Astrocyte of the cerebellum (primary cell): ENCODE data around the gene LTB4R.
A peak's percentile ranks its signal among the peaks of the same experiment; 100 is the strongest.

Source experiments
- DNase-seq: peaks from one replicate; pipeline ENCODE4 v3.0.0-alpha.2; 2011; ENCODE audit warnings: low read depth
- H3K4me3 ChIP-seq: 2 replicates; pipeline ENCODE4 v1.5.1; 2011; ENCODE audit warnings: mild to moderate bottlenecking, low read depth, low read length, moderate library complexity
- in situ Hi-C: cut with HindIII; loops from 2 replicates; pipeline ENCODE4 v1.10.0; 2017; ENCODE audit warnings: low sequenced_read_pairs
- TF ChIP-seq, protein P1 (sequence below): IDR thresholded peaks from 2 replicates; pipeline ENCODE4 v1.5.1; 2012; ENCODE audit warnings: low read length, low read depth, moderate library complexity, mild to moderate bottlenecking; ENCODE audit errors: missing control alignments

LTB4R gene

DNA sequence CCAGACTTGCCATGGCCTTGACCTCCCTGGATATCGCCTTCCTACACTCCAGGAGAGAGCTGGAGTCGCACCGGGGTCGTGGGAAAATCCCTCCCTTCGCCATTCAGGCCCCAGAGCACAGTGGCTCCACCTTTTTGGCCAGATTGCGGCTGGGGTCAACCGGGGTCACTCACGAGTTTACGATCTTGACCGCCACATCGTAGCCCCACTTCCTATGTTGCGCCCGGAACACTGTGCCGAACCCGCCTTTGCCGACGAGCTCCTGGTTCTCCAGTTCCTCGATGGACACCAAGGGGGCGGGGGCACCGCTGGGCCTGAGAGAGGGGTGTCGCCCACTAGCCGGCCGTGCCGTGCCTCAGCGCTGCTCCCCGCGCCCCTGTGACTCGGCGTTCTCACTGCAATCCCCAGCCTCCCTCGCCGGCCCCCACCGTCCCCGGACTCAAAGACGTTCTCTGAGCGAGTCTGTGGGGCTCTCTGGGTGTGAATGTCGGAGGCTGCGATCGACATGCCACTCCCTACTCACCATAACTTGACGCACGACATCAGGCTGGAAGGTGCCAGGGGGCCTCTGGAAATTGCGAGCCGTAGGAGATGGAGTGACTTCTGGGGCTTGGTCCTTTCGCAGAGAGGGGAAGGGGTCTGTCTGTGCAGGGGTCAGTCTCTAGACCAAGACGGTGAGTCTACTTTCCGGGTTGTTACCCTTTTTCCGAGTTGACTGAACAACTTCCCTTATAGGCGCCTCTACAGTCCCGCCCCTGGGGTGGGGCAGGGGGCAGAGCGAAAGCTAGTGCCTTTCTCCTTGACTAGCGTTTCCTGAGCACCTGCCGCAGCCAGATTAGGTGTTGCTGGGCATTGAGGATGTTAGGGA, 28.2 kb downstream of the LTB4R start, which contains the start of gene RIPK3:
RIPK3 (minus strand) TSS at position 708 of the 868 bp plus-strand sequence; CDS start at position 543, 165 bp downstream.
- in situ Hi-C loops: no loop called here
- DNase-seq: no peak
- TF ChIP-seq, protein P1, sequence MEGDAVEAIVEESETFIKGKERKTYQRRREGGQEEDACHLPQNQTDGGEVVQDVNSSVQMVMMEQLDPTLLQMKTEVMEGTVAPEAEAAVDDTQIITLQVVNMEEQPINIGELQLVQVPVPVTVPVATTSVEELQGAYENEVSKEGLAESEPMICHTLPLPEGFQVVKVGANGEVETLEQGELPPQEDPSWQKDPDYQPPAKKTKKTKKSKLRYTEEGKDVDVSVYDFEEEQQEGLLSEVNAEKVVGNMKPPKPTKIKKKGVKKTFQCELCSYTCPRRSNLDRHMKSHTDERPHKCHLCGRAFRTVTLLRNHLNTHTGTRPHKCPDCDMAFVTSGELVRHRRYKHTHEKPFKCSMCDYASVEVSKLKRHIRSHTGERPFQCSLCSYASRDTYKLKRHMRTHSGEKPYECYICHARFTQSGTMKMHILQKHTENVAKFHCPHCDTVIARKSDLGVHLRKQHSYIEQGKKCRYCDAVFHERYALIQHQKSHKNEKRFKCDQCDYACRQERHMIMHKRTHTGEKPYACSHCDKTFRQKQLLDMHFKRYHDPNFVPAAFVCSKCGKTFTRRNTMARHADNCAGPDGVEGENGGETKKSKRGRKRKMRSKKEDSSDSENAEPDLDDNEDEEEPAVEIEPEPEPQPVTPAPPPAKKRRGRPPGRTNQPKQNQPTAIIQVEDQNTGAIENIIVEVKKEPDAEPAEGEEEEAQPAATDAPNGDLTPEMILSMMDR: no peak
- peak within 1 kb of the TSS; percentile 9 for H3K4me3 ChIP-seq

DNA sequence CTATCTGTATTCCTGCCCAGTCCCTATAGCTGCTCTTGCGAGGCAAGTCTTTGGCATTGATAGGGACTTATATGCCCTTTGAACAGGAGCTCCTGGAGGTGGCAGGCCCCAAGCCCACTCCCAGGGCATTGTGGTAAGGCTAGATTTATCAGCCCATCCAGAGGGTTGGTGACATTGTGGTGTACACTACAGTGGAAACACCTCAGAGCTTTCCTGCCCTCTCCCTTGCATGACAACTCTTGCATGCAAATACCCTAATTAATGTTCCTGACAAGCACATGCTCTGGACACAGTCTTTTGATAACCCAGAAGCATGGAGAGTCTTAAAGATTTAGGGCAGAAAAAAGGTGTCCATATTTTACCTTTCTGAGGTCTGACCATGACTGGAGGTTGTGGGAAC, 29.3 kb downstream of the LTB4R start:
- no peak overlapping the region for H3K4me3 ChIP-seq
- TF ChIP-seq, protein P1: no peak
- no peak for DNase-seq
- in situ Hi-C loops: no loop called here

DNA sequence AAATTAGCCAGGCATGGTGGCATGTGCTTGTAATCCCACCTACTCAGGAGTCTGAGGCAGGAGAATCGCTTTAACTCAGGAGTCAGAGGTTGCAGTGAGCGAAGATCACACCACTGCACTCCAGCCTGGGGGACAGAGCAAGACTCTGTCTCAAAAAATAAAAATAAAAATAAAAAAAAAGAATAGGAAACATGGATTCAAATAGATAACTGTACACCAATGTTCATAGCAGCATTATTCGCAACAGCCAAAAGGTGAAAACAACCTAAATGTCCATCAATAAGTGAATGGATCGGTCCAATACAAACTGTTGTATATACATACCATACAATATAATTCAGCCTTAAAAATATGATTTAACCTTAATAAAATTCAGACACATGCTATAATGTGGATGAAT, 31.6 kb downstream of the LTB4R start:
- DNase-seq: no peak
- in situ Hi-C loops: no loop called here
- TF ChIP-seq, protein P1: no peak
- no peak overlapping the region for H3K4me3 ChIP-seq

DNA sequence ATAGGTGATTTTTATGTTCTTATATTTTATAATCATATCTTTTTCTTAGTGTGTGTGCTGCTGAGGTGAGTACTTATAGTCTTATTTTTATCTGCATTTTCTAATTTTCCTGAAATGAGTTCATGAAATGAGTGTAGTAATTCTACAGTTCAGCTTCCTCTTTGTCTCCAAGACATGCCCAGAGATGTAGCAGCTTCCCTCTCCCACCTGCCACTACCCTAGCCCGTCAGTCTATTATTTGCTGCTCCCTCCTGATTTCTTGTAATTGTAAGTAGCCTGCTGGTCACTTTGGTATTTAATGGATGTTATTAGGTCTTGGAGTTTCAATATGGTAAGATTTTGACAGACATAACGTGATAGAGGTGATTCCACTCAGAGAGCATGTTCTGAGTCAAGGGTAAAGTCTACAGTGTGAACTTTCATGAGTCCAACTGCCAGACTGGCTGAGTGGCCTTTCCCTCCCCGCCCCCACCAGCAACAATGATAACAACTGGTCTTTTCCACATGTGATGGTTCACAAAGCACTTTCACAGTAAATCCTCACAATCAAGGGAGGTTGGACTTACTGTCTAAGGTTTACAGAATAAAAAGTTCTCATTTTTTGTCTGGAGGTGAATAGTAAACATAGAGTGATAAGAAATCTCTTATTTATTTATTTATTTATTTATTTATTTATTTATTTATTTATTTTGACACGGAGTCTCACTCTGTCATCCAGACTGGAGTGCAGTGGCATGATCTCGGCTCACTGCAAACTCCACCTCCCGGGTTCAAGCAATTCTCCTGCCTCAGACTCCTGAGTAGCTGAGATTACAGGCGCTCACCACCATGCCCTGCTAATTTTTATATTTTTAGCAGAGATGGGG, 32.7 kb downstream of the LTB4R start:
- in situ Hi-C loops: no loop called here
- no peak overlapping the region for H3K4me3 ChIP-seq
- no peak for DNase-seq
- TF ChIP-seq, protein P1: no peak

DNA sequence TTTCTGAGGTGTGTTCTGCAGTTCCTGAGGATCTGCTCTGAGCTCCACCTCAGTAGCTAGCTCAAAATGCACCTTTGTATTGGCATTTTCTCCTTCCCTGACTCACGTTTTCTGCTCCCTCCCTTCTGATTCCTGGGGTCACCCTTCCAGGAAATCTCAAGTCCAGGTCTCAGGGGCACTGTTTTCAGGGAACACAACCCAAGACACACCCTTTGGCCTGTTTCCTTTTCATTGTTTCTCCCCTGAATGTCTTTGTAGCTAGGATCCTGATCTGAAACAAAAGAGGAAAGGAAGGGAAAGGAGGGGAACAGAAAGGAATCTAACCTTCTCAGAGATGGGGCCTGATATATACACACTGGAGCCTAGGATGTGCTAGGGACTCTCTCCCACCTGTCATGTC, 35.8 kb downstream of the LTB4R start:
- DNase-seq: no peak
- TF ChIP-seq, protein P1: no peak
- in situ Hi-C loops: no loop called here
- H3K4me3 ChIP-seq: no peak overlapping the region

DNA sequence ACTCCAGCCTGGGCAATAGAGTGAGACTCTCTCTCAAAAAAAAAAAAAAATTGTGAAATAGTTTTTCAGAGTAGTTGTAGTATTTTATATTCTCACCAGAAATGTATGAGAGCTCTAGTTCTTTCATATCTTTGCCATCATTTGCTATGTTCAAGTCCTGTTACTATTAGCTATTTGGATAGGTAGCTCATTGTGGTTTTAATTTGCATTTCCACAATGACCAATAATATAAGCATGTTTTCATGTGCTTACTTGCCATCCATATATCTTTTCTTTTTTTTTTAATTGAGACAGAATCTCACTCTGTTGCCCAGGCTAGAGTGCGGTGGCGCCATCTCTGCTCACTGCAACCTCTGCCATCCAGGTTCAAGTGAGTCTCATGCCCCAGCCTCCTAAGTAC, 36.9 kb downstream of the LTB4R start:
- no peak for DNase-seq
- TF ChIP-seq, protein P1: no peak
- in situ Hi-C loops: no loop called here
- no peak overlapping the region for H3K4me3 ChIP-seq
